Prostate gland (tissue), 2 donors: ENCODE measurements around the gene L3MBTL4.

ENCODE experiments used
- POLR2AphosphoS5 ChIP-seq: sonication (generic); formaldehyde crosslinking; IDR thresholded peaks from one replicate; pipeline ENCODE4 v1.6.1; 2017; ENCODE audit warnings: antibody characterized with exemption
- TF ChIP-seq, protein P1 (sequence below), 4 experiments: fragments of 200-600 bp in 2 of 4; fragments of 450-650 bp in 2 of 4; sonication (generic) in 2 of 4; IDR thresholded peaks; 1 replicate in 3 of 4; 2 replicates in 1 of 4; pipeline ENCODE4 v1.5.1; 2016 to 2019; ENCODE audit warnings: antibody characterized with exemption in 4 of 4, mild to moderate bottlenecking in 2 of 4, moderate library complexity in 2 of 4

DNA sequence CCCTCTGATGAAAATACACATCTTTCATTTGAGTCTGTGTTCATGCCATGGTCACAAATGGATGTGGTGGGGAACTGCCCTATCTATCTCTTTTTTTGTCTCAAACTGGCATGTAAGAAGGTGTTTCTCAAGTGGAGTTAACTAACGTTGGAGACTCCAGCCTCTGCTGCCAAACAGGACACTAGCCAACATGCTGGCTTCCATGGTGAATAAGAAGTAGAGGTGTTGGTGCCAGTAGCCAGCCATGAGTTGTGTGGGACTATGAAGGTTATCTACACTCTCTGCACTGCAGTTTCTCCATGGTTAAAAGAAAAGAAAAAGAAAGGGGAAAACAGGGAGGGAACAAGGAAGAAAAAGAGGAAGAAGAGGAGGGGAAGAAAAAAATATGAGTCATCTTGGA lies 370.4 kb downstream of the L3MBTL4 start:
- TF ChIP-seq, protein P1, sequence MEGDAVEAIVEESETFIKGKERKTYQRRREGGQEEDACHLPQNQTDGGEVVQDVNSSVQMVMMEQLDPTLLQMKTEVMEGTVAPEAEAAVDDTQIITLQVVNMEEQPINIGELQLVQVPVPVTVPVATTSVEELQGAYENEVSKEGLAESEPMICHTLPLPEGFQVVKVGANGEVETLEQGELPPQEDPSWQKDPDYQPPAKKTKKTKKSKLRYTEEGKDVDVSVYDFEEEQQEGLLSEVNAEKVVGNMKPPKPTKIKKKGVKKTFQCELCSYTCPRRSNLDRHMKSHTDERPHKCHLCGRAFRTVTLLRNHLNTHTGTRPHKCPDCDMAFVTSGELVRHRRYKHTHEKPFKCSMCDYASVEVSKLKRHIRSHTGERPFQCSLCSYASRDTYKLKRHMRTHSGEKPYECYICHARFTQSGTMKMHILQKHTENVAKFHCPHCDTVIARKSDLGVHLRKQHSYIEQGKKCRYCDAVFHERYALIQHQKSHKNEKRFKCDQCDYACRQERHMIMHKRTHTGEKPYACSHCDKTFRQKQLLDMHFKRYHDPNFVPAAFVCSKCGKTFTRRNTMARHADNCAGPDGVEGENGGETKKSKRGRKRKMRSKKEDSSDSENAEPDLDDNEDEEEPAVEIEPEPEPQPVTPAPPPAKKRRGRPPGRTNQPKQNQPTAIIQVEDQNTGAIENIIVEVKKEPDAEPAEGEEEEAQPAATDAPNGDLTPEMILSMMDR (IDR thresholded peaks at IDR 0.05): no peak
- no peak for TF ChIP-seq POLR2AphosphoS5
